ENCODE results near the gene FAAP100.
A peak's percentile ranks its signal among the peaks of the same experiment; 100 is the strongest.

FAAP100 gene

DNA sequence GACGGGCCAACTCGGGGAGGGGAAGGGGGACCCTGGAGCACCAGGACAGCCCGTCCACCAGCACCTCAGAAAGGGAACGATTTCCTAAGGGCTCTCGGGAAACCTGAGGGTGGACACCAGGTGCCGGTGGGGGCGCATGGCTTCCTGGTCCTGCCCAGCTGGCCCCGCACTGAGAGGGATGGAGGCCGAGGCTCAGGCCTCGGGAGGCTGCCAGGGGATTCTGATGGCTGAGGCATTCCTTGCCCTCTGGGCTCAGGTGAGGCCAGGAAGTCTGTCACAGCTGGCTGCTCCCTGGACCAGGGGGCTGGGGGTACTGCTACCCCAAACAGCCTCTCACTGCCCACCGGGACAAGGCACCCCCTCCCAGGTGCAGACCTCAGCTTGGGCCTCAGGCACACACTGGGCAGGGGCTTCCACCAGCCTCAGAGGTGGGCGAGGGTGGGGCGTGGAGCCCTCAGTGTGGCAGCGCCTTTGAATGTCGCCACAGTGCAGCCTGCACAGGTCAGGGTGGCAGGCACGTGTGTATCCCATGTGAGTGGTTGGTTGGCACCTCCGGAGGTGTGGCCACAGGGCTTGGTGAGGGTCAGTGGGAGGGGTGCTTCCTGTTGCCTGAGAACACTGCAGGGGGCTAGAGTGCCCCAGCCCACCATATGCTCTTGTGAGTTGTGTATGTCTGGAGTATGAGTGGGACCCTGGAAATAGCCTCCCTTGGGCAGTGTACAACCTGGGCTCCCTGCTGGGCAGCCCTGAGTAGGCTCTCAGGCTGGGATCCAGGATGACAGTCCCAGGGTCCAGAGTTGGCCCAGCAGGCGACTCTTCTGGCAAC is 27.9 kb downstream of the FAAP100 start:
- Histone ChIP-seq H3K9me3 (ENCODE audit: insufficient read depth, low read depth, low read length) (no peaks in the 10 kb centered on the region), H3K4me2 (ENCODE audit: low read depth, low read length, poor library complexity, severe bottlenecking) (no peak overlapping the region), H3K4me1 (ENCODE audit: insufficient read depth, low read length, poor library complexity, severe bottlenecking) (peaks cover 7% of the 10 kb centered on the region), H2AFZ (ENCODE audit: low read length) (no peak overlapping the region), H3K9ac (ENCODE audit: low read depth, low read length, poor library complexity, severe bottlenecking) (no peak overlapping the region), H3K36me3 (ENCODE audit: insufficient read depth, low read length) (no peaks in the 10 kb centered on the region), H3K27me3 (ENCODE audit: insufficient read depth, low read length, poor library complexity, severe bottlenecking) (no peaks in the 10 kb centered on the region), H3K4me3 (ENCODE audit: low read length, poor library complexity, severe bottlenecking) (no peak overlapping the region), H3F3A (ENCODE audit: low read depth) (peaks cover 5% of the 10 kb centered on the region; the same call in 1 of the 2 replicates), H3K9me2 (replicated peaks; ENCODE audit: low read depth, low read length) (no peaks in the 10 kb centered on the region), H3K79me2 (ENCODE audit: insufficient read depth, low read length) (no peaks in the 10 kb centered on the region), H4K20me1 (ENCODE audit: insufficient read depth, low read length, poor library complexity, severe bottlenecking) (no peaks in the 10 kb centered on the region)
- TF ChIP-seq EZH2phosphoT487 (IDR thresholded peaks at IDR 0.05; ENCODE audit: borderline replicate concordance): no peak

DNA sequence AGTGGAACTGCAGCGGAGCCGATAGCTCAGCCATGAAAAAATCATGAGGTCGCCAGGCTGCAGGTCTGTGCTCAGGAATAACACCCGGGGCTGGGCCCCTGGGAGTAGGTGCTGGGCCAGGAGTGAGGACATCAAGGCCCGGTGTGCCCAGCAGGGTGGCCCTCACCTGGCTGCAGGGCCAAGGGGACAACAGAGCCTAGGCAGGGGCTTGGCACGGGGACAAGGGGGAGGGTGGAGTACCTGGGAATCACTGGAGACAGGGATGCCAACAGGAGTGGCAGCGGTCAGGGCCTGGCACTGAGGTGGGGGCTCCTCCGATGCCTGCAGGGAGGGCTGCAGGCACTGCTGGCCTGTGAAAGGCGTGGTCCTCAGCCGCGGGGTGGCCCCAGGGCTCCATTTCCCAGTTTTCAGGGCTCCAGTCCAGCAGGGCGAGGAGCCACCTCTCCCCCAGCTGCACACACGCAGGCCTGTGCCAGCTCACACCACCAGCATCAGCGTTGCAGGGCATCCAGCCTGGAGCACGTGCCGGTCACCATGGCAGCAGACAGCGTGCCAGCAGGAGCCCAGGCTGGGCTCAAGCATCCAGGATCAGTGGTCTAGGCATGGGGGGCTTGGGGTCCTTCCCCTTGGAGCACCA is 28.6 kb downstream of the FAAP100 start:
- Histone ChIP-seq H3K79me2 (ENCODE audit: insufficient read depth, low read length) (no peaks in the 10 kb centered on the region), H3K4me2 (ENCODE audit: low read depth, low read length, poor library complexity, severe bottlenecking) (no peak overlapping the region), H3K4me3 (ENCODE audit: low read length, poor library complexity, severe bottlenecking) (no peak overlapping the region), H3F3A (ENCODE audit: low read depth) (peaks cover 5% of the 10 kb centered on the region; the same call in 1 of the 2 replicates), H3K27me3 (ENCODE audit: insufficient read depth, low read length, poor library complexity, severe bottlenecking) (no peaks in the 10 kb centered on the region), H4K20me1 (ENCODE audit: insufficient read depth, low read length, poor library complexity, severe bottlenecking) (no peaks in the 10 kb centered on the region), H2AFZ (ENCODE audit: low read length) (no peak overlapping the region), H3K4me1 (ENCODE audit: insufficient read depth, low read length, poor library complexity, severe bottlenecking) (peaks cover 11% of the 10 kb centered on the region), H3K9me2 (replicated peaks; ENCODE audit: low read depth, low read length) (no peaks in the 10 kb centered on the region), H3K36me3 (ENCODE audit: insufficient read depth, low read length) (no peaks in the 10 kb centered on the region), H3K9ac (ENCODE audit: low read depth, low read length, poor library complexity, severe bottlenecking) (no peak overlapping the region), H3K9me3 (ENCODE audit: insufficient read depth, low read depth, low read length) (no peaks in the 10 kb centered on the region)
- TF ChIP-seq EZH2phosphoT487 (IDR thresholded peaks at IDR 0.05; ENCODE audit: borderline replicate concordance): no peak
- TF ChIP-seq, protein P1, sequence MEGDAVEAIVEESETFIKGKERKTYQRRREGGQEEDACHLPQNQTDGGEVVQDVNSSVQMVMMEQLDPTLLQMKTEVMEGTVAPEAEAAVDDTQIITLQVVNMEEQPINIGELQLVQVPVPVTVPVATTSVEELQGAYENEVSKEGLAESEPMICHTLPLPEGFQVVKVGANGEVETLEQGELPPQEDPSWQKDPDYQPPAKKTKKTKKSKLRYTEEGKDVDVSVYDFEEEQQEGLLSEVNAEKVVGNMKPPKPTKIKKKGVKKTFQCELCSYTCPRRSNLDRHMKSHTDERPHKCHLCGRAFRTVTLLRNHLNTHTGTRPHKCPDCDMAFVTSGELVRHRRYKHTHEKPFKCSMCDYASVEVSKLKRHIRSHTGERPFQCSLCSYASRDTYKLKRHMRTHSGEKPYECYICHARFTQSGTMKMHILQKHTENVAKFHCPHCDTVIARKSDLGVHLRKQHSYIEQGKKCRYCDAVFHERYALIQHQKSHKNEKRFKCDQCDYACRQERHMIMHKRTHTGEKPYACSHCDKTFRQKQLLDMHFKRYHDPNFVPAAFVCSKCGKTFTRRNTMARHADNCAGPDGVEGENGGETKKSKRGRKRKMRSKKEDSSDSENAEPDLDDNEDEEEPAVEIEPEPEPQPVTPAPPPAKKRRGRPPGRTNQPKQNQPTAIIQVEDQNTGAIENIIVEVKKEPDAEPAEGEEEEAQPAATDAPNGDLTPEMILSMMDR (conservative IDR thresholded peaks at IDR 0.05; ENCODE audit: low read length): no peak; the same call in 1 of the 2 replicates

DNA sequence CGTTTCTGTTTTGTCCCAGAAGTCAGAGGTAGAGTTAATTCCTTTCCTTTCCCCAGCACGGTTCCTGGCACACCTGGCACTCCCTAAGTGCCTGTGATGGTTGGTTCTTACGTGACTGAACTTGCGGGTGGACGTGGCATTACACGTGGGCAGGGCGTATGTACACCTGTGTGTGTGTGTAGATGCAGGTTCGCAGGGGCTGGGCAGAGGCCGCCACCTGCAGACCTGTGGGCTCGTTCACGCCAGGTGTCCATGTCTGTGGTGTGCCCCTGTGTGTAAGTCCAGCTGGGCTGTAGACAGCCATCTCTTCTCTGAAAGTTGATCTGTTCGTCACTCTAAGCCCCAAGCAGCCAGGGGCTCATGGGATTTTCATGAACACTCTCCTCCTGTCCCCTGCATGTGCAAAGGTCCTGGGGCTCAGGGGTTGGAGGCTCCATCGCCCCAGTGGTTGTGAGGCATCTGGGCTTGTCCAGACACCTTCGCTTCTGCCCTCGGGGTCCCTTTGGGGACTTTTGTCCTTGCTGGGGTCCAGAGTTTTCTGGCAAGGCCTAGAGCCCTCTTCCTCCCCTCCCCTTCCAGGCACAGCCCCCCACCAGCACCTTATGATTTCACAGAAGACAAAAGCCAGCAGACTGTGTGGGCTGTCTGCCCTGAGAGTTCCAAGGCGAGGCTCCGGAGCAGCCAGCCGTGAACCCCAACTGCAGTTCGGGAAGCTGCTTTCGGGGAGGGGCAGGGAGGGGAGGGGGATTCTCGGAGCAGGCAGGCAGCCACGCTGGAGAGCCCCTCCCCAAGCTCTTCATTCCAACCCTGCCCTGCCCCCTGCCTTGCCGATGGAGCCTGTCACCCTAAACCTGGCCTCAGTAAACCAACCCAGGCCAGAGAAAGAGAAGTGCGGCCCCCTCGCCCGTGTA is 29.4 kb downstream of the FAAP100 start:
- peaks cover 19% of the 10 kb centered on the region for H3K4me1 ChIP-seq (ENCODE audit: insufficient read depth, low read length, poor library complexity, severe bottlenecking)
- peaks cover 5% of the 10 kb centered on the region; the same call in 1 of the 2 replicates for H3F3A ChIP-seq (ENCODE audit: low read depth)
- no peak overlapping the region for H3K4me3 ChIP-seq (ENCODE audit: low read length, poor library complexity, severe bottlenecking)
- peaks cover 5% of the 10 kb centered on the region; the same call in 1 of the 2 replicates for H3K79me2 ChIP-seq (ENCODE audit: insufficient read depth, low read length)
- no peaks in the 10 kb centered on the region for H3K9me3 ChIP-seq (ENCODE audit: insufficient read depth, low read depth, low read length)
- no peaks in the 10 kb centered on the region for H3K27me3 ChIP-seq (ENCODE audit: insufficient read depth, low read length, poor library complexity, severe bottlenecking)
- H2AFZ ChIP-seq (ENCODE audit: low read length): no peak overlapping the region
- H3K9me2 ChIP-seq (replicated peaks; ENCODE audit: low read depth, low read length): no peaks in the 10 kb centered on the region
- peaks cover 4% of the 10 kb centered on the region for H4K20me1 ChIP-seq (ENCODE audit: insufficient read depth, low read length, poor library complexity, severe bottlenecking)
- no peak overlapping the region for H3K9ac ChIP-seq (ENCODE audit: low read depth, low read length, poor library complexity, severe bottlenecking)
- no peaks in the 10 kb centered on the region for H3K36me3 ChIP-seq (ENCODE audit: insufficient read depth, low read length)
- no peak overlapping the region for H3K4me2 ChIP-seq (ENCODE audit: low read depth, low read length, poor library complexity, severe bottlenecking)
- TF ChIP-seq, protein P1 (conservative IDR thresholded peaks at IDR 0.05; ENCODE audit: low read length): 0 out of 2 replicates have a peak, but pooled peaks have one; percentile 15
- TF ChIP-seq EZH2phosphoT487 (IDR thresholded peaks at IDR 0.05; ENCODE audit: borderline replicate concordance): no peak

Measured in Loucy (cell line).